GM18520 (cell line): ENCODE measurements around the gene CPED1.
"Not testable (repeated sequence)": the region's sequence is repeated elsewhere in the genome, so short reads cannot be mapped to it uniquely, and the experiment has no call there.

ENCODE experiments used
- ATAC-seq: cut with Tn5 transposase; IDR thresholded peaks from one replicate; pipeline ENCODE4 v1.9.1; 2021; ENCODE audit not compliant: unreplicated experiment

The CPED1 gene

DNA sequence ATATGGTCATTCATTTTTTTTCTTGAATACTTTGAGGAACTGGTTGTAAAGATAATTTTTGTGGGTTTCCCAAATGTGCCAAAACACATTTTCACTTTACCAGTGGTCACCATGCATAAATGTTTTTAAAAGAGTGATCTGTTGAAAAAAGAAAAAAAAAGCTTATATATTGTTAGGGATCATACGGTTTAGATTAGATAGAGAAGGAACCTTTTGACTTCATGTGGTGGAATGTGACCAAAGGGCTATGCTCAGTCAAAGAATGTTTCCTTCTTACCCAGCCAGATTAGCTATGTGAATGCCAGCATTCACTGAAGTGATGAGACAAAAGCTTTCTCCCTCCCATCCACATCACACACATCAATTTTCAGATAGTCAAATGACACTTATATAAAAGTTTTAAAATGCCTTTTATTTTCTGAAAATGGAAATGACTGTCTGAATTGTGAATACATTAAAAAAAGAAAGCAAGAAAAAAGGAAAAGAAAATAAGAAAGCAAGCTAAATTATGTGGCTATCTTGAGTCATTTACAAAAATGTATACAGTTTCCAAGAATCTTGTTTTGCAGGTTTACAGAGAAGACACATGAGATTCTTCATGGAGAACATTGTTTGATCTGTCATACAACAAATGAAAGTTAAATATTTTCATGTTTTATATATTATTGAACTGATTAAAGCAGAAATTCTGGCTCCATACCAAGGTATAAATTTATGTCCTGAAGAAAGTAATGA lies 8.6 kb upstream of the CPED1 start:
- ATAC-seq = no peak

GRCh38 chr7:120981117-120981516 lies 7.4 kb upstream of the CPED1 start:
- ATAC-seq = no peak

- peak; percentile 72 for ATAC-seq
Observed at GRCh38 chr7:120981888-120982615, 6.5 kb upstream of the CPED1 start.

DNA sequence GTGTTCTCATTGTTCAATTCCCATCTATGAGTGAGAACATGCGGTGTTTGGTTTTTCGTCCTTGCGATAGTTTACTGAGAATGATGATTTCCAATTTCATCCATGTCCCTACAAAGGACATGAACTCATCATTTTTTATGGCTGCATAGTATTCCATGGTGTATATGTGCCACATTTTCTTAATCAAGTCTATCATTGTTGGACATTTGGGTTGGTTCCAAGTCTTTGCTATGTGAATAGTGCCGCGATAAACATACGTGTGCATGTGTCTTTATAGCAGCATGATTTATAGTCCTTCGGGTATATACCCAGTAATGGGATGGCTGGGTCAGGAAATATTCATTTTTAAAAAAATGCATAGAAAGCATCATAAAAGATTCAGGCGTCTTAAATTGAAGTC lies 4.9 kb upstream of the CPED1 start:
- not testable (repeated sequence) for ATAC-seq

DNA sequence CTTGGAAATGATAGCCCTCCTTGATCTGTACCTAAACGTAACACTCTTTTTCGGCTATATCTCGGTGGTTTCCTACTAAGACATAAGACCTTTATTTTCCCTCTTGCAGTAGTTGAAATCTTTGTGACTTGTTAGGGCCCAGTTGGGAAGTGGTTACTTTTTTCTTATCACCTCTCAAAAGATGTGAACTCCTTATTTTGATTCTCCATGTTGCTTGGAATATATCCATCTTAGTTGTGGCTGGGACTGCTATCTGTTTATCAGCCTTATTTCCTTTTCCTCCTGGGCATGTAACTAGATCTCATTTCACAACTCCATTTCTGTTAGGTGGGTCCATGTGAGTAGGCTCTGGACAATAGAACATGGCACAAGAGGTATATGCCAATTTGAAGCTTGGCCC lies 4.1 kb upstream of the CPED1 start:
- no peak for ATAC-seq

GRCh38 chr7:120985130-120985758 lies 3.3 kb upstream of the CPED1 start:
- ATAC-seq = no peak

- ATAC-seq = no peak
Observed at GRCh38 chr7:120985839-120986238, 2.7 kb upstream of the CPED1 start.

DNA sequence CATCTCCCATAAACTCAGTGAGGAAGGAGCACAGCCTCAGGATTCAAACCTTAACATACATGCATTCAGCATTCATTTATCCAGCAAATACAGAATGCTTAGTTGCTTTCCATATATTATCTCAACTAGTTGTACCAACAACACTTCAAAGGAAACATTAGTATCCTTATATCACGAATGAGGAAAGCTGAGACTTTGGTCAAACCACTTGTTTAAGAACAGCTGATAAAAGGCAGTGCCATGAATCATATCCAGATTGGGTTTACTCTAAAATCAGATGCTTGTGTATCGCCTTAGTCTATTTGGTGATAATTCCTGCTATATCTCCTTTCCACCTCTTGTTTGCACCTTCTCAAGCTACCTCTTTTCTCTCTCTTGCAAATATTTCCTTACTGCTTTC lies 1.9 kb upstream of the CPED1 start:
- ATAC-seq = no peak

DNA sequence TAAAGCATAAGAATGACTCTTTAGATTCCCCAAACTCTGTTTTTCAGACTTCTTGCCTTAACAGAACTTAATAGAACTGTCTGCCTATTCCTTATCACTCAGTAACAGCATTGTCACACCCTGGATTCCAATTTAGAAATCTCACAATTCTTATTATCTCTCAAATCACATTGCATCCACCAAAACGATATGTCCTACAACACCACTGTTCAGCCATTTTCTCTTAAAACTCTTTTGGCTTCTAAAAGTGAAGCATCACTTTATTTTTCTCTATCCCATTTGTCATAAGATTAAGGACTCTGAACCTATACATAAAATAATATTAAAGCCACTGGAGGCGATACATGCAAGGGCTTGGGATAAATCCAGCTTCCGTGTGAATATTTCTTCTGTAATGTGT lies 1.2 kb upstream of the CPED1 start:
- ATAC-seq = no peak

DNA sequence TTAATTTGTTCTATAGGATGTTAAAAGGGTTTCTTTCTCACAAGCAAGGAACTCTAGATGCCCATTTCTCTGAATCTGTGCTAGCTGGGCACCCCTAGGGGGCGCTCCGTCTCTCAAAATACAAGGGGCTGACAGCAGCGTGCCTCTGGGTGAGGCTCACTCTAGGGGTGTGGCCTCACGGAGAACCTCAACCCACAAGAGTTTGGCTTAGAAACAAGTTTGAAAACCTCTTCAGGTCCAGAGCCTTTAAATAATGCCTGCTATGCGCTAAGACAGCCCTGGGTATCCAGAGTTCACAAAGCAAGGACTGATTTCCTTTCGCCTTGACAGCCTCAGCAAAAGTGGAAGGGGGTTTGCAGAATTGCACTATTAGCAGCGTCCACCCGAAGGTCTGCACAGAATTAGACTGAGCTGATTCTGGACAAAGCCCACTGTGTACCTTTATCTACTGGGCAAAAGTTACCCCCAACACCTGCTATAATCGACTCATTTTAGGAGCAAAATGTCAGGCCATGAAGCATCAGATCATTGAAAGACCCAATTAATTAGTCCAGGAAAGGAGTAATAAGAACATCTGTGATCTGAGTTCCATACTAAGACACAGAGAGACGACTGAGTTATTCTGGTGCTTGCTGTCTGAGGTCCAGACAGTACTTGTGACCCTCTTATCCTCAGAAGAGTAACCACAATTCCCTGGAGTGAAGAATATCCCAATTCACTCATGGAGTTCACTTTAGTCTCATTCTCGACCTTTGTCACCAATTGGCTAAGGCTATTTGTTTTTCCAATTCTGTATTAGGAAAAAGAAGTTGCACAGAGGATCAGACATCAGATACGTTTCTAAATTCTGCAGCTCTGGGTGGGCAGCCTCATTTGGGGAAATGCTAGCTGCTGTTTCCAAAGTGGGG lies 574 bp upstream of the CPED1 start:
- ATAC-seq = peak; percentile 92

DNA sequence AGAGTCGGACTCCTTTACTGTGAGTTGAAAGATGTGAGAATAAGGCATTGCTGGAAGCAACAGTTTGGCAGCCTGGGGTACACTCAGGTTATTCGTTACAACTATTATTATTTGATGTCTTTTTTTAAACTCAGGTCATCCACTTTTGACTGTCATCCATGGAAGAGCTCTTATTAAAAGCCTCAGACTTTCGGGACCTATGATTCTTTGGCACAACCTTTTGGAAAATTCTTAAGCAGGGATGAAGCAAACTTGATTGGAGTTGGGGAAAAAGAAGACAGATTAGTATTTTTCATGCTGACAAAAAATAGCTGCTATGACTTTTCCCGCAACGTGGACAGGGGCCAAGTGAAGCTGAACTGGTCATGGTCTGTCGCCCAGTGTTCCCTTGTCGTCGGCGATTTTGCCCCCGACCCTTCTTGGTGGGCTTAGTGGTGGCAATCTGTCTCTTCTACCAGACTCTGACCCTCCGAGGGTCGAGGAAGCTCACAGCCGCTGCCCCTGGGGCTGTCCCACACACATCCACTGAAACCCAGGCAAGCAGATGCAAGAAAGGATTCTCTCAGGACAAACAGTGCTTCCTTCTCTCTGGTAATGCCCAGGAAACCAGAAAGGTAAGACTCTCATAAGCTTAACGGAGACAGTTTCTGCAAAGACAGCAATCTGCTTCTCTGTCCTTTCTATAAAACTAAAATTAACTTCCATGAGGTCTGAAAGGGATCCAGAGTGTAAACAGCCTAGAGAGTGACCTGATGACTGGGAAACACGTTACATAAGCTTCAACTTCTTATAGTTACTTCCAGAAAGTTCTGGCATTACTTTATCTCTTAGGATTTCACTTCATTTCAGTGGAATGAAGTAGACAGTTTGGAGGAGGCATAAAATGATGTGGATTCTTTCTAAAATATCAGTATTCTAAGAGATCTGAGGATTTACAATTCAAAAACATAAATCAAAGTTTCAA lies 1.0 kb downstream of the CPED1 start:
- ATAC-seq = no peak

DNA sequence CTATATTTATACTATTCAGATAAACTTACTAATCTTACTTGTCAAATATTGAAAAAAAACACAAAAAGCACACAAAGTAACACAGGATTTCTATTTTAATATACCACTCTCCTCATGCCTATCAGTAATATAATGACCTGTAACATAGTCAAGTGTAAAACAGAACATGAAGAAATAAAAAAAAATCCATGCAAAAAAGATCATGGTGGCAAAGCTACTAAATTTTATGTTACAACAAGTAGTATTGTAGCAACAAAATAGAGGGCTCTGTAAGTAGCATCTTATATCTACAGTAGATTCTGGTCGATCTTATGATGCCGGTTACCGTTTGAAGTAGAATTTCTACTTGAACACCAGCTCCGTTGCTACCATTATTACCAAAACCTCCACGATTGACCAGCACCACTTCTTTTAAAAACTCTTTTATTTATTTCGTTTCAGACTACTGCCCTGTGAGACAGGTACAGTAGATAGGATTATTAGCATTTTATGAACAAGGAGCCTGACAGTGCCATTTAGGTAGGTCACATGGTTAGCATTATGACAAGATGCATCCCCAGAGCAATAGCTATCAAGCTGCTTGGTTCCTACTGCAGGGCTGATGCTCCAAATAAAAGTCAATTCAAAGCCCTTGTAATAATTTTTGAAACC lies 2.1 kb downstream of the CPED1 start:
- no peak for ATAC-seq

GRCh38 chr7:120991161-120991560 lies 2.6 kb downstream of the CPED1 start:
- peak; percentile 23 for ATAC-seq

DNA sequence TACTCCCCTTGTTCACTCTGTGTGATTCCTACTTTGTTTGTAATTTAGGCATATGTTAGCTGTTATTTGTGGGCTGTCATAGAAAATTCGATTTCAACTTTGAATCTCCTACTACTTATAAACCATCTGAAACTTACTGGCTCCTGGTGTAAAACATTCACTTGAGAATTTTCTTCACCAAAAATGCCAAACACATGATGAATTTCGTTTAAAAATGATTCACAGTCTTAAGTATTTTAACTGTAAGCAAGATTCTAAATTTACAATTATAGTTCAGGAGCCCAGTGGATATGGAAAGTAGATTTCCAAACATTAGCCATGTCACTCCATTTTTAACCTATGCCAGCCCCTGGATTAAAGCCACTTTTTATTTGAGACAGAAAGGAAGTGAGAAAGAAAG lies 3.1 kb downstream of the CPED1 start:
- no peak for ATAC-seq

DNA sequence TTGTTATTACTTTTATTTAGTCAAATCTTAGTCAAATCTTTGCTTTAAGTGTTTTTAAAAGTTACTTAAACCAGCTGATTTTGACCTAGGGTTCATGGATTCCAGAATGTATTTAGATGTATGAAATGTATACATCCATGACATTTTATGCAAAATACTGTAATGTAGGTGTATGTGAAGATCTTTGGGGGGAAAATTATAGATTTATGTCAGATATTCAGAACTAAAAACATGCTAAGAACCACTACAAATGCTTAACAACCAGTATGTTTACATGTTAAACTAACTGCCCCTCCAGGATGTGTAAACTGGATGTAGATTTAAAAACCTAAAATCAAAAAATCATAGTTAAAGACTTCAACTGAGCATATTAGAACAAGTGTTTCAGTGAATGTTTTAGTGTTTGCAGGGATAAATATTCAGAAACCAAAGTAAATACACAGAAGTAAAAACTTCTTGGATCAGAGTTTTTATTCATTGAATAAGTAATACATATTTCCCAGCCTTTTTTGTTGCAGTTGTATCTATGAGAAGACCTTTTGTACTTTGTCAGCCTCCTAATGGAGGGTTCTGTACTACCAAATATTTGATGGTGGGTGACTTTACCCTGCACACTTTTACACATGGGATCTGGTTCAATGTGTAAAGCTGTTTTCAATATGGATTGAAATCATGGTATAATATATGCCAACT lies 3.9 kb downstream of the CPED1 start:
- no peak for ATAC-seq

DNA sequence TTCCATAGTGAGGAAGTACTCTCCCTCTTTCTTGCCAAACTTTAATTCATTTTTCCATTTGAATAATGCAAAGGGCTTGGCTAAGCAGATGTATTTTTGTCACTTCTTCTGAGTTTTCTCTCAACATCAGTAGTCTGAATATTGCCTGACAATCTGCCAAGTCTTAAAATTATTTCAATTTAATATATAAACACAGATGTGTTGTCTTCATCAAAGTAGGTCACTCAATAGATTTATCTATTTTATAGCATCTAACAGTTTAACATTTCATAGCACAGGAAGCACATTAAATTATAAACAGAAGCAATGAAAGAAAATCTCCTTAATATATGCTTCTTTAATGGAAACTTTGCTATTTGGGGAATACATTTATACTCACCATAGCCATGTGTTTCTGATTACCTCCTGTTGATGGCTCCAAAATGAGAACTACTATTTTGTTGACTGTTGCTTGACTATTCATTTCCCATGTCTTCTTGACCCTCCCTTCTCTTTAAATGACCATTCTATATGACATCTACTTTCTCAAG lies 4.5 kb downstream of the CPED1 start:
- no peak for ATAC-seq

DNA sequence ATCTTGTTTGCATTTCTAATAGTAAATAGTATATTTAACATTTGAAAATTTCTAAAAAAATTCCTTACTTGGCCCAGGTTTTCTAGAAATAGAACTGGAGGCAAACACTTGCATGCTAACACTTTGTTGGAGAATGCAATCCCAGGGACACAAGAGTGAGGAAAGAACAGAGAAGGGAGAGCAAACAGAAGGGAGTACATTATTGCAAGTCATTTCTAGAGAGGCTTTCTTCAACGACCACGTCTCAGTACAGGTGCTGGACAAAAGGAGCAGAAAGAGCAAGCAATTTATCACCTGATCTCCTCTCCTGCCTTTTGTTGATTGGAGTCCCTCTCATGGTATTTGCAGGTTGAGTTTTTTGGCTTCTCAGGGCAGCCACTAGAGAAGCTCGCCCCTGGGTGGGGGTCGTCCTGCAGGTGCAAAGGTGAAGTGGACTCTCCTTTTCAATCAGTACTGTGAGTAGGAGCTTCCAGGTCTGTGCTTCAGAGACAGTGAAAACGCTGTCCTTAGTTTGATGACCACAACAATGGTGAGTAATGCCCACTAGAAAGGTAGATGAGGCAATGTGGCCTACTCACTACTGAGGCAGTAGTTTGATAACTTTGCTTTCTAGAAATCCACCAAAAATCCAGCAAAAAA lies 5.2 kb downstream of the CPED1 start:
- ATAC-seq = no peak
